HG03095 (cell line): ENCODE measurements around the gene VSIG10L2.
"Not testable (repeated sequence)": the region's sequence is repeated elsewhere in the genome, so short reads cannot be mapped to it uniquely, and the experiment has no call there.

Experiments used
- ATAC-seq: cut with Tn5 transposase; IDR thresholded peaks from one replicate; pipeline ENCODE4 v1.9.1; 2021; ENCODE audit warnings: moderate library complexity; ENCODE audit not compliant: unreplicated experiment

The VSIG10L2 gene

GRCh38 chr11:125945797-125946520 lies at the start of gene VSIG10L2:
Gene VSIG10L2 (plus strand): TSS chr11:125946044. CDS start chr11:125946056, 12 bp downstream.
- no peak for ATAC-seq

DNA sequence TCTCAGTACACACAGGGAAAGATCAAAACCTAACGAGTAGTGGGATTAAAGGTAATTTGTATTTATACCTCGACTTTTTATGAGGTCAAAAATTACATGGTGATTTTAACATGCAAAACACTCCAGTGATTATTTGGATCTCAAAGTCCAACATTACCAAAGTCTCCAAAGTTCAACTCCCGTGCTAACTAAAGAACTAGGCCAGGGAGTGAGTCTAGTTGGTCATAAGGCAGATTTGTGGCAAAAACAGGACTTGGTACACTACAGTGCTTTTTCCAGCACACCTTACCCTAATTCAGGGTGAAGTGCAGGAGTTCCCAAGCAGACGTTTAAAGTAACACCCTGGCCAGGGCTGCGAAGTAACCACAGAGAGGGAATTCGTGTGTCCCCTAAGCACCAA lies 44.0 kb upstream of the VSIG10L2 start:
- ATAC-seq: no peak

GRCh38 chr11:125902277-125902926 lies 43.4 kb upstream of the VSIG10L2 start:
- ATAC-seq: no peak

- ATAC-seq: peak; percentile 97
Measured at GRCh38 chr11:125902927-125903710, 42.7 kb upstream of the VSIG10L2 start, which contains the start of gene PUS3. Gene PUS3 (minus strand): TSS chr11:125903206. CDS start chr11:125896284, 6,922 bp downstream.

DNA sequence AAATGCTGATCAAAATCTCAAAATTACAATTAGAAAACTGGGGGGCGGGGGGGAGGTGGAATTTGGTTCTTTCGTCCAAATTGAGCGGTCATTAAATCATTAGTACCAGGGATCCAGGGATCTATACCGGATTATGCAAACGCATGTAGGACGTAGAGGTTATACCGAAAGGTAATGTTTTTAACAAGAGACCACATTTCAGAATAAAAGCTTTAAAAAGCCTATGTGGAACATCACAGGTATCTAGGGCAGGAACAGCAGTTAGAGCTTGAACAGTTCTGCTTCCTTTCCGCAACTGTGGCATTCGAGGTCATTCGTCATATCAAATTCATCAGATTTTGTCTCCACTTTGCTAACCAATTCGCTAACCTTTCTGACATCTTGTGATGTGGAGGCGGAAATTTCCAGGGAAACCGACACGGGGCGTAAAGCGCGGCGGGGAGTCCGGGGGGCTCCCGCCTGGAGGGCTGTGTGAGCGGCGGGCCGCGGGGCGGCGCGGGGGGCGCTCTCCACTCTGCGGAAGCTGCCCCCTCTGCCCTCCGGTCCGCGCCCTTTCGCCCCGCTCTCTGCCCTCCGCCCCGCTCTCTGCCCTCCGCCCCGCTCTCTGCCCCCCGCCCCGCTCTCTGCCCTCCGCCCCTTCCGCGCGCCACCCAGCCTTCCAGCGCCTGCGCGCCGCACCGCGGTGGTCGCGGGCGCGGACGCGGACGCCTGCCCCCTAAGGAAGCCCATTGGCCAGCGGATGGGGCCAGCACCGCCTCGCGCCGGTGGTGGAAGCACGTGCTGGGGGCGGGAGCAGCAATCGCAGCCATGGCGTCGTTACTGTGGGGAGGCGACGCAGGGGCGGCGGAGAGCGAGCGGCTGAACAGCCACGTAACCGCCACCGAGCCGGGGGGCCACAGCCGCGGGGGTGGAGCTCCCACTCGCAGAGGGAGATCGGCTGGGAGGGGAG lies 41.9 kb upstream of the VSIG10L2 start, which contains the start of gene DDX25:
Gene DDX25 (plus strand): TSS at position 798 of the 949 bp plus-strand sequence. CDS start 10 bp downstream, at position 808.
- no peak for ATAC-seq

DNA sequence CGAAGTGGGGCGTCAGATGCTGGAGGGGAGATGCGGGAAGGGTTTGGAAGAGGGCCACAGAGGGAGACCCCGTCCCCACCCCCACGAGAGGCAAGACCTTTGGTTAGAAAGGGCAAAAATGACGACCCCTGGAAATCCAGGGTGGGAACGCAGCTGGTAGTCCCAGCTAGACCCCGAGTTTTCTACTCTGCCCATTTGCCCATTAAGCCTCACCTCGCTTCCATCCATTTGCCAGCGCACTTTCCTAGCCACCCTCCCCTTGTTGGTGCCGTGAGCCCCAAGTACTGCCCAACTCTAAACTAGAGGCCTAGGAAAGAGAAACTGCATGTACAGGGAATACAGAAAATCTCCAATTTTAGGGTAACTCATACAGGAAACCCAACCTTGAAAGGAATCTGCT lies 41.2 kb upstream of the VSIG10L2 start:
- ATAC-seq: no peak

GRCh38 chr11:125910226-125910849 lies 35.5 kb upstream of the VSIG10L2 start:
- ATAC-seq: no peak

GRCh38 chr11:125914601-125915000 lies 31.2 kb upstream of the VSIG10L2 start:
- ATAC-seq: not testable (repeated sequence)

- no peak for ATAC-seq
Measured at GRCh38 chr11:125916683-125917347, 29.0 kb upstream of the VSIG10L2 start.

GRCh38 chr11:125918140-125918840 lies 27.6 kb upstream of the VSIG10L2 start:
- ATAC-seq: no peak

DNA sequence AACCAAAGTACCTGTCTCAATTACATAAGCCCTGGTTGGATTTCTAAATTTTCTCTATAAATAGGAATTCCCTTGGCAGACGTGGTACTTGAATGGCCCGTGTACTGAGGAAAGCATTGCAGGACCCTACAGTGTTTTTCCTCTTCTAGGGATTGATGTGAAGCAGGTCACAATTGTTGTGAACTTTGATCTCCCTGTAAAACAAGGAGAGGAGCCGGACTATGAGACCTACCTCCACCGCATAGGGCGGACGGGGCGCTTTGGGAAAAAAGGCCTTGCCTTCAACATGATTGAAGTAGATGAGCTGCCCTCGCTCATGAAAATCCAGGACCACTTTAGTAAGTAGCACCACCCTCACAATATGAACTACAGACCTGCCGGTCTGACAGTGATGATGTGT lies 24.8 kb upstream of the VSIG10L2 start:
- ATAC-seq: no peak

GRCh38 chr11:125922156-125922555 lies 23.7 kb upstream of the VSIG10L2 start:
- no peak for ATAC-seq

DNA sequence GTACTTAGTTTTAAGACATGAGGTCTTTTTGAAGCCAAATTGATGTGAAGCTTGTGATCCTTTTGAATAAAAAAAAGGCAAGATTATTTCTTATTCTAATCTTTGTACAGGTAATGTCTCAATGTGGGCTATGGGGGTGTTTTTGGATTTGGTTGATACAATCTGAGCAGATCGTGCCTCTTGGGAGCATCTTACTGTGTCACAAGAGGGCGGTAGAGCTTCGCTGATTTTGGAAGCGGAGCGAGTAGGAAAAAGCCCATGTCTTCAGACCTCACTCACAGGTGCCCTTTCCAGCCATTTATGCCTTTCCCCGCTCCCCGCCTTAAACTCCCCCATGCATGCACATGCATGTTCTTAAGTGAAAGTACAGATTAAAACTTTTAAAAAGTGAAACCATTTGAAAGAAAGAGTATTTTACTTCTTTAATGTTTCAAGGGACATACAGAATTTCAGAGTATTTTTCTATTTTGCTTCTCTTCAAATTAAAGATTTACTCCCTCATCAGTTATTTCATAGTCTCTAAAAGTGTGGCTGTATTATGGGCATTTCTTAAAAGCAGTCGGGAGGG lies 22.7 kb upstream of the VSIG10L2 start:
- no peak for ATAC-seq

DNA sequence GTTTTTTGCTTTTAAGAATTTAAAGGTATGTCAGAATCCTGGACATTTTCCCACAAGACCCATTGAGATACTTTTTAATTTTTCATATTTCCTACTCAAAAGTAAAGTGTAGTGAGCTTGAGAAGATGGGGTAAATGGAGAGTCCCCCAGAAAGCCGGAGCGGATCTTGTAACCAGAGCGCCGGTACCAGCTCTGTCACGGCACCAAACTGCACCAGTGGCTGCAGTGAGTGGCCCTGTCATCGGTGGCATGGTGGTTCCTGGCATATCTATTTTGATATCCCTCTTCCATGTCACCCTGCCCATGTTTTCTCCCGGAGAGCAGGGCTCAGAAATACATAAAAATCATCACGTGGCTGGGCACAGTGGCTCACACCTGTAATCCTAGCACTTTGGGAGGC lies 22.2 kb upstream of the VSIG10L2 start:
- no peak for ATAC-seq

DNA sequence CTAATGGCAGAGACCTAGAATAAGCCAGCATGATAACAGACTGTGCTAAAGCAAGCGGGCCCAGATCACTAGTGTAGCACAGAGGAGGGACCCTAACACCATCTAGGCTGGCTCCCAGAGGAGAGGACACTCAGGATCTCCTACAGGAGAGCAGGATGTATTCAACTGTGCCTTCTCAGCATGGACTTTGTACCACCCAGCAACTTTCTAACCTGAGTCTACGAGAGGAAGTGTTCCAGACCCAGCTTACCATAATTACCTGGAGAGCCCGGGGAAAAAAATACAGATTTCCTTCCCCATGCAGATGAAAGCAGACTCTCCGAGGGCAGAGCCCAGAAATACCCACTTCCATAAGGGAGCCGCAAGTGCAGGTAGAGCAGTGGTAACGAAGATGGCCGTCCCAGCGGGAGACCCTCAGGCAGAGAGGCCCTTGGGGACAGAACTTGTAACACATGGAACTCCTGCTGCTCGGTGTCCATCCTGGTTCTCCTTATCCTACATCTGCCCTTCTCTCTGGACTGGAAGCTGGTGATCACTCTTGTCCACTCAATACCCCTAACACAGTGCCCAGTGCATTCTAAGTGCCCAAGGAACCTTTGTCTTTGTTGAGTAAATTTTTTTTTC lies 21.3 kb upstream of the VSIG10L2 start:
- no peak for ATAC-seq

- ATAC-seq: no peak
Measured at GRCh38 chr11:125925247-125925740, 20.6 kb upstream of the VSIG10L2 start.

DNA sequence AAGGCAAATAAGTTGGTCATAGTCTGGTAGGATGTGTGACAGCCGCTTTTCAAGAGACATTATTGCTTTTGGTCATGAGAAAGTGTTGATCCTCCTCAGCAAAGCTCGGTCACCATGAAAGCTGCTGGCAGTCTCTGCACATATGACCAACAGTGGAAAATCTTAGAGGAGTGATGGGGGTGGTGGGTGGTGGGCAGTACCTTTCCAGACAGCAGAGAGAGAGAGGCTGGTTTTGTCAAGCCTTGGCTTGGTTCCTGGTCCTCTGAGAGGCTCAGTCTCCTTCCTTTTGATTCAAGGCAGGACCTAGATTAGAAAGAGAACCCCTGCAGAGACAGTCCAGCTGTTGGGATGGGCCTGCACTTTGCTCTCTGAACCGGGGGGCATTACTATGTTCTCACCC lies 20.0 kb upstream of the VSIG10L2 start:
- no peak for ATAC-seq

DNA sequence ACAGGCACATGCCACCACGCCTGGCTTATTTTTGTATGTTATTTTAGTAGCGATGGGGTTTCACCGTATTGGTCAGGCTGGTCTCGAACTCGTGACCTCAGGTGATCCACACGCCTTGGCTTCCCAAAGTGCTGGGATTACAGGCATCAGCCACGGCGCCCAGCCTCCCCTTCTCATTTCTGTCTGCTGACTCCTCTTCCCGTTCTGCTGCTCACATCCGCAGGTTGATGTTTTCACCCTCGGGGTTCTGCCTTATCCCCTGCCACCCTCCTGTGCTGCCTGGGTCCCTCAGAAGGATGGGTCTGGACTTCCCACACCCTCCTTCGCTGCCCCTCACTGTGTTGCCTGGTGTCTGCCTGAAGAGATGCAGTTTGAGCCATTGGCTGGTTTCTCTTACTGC lies 19.2 kb upstream of the VSIG10L2 start:
- ATAC-seq: no peak
